ENCODE data around the gene PIK3C2G.

- TF ChIP-seq EP300 (IDR thresholded peaks at IDR 0.05; ENCODE audit: low read depth in 2 of 2, low read length in 2 of 2) = no peak
- no peak for TF ChIP-seq EP300 (CRISPR knock-in tag; IDR thresholded peaks at IDR 0.05; ENCODE audit: borderline replicate concordance)
- TF ChIP-seq NFIC (IDR thresholded peaks at IDR 0.05; ENCODE audit: low read length) = no peak
- no peak for TF ChIP-seq TOE1 (CRISPR knock-in tag; IDR thresholded peaks at IDR 0.05)
- TF ChIP-seq, protein P1, sequence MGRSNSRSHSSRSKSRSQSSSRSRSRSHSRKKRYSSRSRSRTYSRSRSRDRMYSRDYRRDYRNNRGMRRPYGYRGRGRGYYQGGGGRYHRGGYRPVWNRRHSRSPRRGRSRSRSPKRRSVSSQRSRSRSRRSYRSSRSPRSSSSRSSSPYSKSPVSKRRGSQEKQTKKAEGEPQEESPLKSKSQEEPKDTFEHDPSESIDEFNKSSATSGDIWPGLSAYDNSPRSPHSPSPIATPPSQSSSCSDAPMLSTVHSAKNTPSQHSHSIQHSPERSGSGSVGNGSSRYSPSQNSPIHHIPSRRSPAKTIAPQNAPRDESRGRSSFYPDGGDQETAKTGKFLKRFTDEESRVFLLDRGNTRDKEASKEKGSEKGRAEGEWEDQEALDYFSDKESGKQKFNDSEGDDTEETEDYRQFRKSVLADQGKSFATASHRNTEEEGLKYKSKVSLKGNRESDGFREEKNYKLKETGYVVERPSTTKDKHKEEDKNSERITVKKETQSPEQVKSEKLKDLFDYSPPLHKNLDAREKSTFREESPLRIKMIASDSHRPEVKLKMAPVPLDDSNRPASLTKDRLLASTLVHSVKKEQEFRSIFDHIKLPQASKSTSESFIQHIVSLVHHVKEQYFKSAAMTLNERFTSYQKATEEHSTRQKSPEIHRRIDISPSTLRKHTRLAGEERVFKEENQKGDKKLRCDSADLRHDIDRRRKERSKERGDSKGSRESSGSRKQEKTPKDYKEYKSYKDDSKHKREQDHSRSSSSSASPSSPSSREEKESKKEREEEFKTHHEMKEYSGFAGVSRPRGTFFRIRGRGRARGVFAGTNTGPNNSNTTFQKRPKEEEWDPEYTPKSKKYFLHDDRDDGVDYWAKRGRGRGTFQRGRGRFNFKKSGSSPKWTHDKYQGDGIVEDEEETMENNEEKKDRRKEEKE (IDR thresholded peaks at IDR 0.05) = no peak
- TF ChIP-seq SETDB1 (CRISPR knock-in tag; IDR thresholded peaks at IDR 0.05; ENCODE audit: borderline replicate concordance) = no peak
Observed at GRCh38 chr12:18283831-18284230, 22.5 kb downstream of the PIK3C2G start.
